ENCODE results near the gene DIP2C. TPM values are rescaled to one million over a fixed set of nuclear protein-coding genes. Genes with fewer than 3 reads are reported as not detected.
"Not testable (repeated sequence)": the region's sequence is repeated elsewhere in the genome, so short reads cannot be mapped to it uniquely, and the experiment has no call there.

Gene DIP2C
- total RNA-seq, 1 donor from 2014 or later: 38.5 TPM

DNA sequence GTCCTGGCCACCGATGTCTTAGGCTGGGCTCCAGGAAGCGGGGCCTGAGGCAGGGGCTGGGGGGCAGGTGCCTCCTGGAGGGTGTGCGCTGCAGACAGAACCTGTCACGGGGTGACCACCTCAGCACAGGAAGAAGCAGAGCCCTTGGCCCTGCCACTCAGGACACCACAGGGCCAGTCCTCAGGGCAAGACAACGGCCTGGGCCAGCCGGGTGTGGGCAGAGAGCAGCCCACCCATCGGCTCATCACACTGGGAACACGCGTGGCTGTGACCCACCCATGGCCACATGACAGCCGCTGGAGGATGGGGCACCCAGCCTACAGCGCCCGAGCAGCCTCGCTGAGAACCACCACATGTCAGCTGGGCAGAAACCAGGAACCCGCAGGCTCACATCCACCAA, 5.9 kb upstream of the DIP2C start:
- DNase-seq (ENCODE audit: low spot score): no peak

DNA sequence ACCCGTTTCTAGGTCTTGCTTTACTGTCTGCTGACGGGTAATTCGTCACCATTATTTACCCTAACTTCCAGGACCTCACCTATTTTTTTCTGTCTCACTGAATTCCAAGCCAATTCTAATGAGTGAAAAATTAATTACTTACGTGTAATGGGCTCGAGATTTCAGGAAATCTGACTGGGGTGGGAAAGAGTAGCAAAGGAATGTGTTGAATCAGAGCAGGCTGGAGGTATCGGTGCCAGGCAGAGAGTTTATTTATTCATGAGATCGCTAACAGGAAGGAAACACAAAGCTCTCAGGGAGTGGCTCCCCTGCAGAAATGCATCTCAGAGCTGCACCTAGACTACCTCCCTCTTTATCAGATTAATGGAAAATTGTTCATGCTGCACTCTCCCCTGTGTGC, 4.0 kb upstream of the DIP2C start:
- no peak for DNase-seq (ENCODE audit: low spot score)

DNA sequence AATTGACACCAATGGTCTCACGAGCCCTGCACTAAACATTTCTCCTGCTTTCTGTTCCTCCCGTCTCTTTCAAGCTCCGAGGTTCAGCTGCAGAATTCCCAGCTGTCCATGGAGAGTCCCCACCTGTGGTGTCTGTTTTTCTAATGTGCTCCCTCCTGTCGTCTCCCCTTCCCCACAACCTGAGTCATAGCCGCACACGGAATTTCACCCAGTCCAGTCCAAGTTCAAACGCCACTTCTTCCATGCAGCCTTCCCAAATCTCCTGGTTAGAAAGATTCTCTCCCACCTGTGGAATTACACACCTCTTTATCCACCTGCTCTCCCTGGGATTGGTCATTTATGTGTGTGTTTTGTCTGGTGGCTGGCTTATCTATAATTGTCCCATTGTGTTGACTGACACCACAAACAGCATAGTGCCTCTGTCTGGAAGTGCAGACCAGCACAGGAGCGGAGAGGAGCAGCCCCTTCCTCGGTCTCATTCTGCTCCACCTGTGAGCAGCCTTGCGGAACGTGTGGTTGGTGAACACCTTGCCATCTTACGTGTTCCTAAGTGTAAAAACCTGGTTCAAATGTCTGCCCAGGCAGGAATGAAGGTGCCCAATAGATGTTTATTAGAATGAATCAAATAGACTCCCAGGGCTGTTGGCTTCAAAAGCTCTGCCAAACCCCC, 3.3 kb upstream of the DIP2C start:
- no peak for DNase-seq (ENCODE audit: low spot score)

DNA sequence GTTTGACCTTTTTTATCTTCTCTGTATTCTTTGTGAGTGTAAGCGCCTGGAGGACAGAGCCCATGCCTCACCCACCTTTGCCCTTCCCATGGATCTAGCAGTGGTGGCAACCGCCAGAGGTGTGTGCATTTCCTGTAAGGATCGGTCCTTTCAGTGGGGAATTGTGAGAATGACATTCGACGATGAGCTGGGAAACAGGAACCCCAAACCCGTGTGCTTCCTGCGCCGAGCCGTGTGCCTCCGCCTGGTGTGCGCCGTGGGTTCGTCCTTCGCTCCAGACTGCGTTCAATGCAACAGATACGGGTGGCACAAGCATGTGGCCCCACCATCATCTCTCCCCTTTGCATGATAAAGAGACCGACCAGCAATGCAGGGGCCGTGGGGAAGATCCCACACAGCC, 1.7 kb upstream of the DIP2C start:
- DNase-seq (ENCODE audit: low spot score): no peak

DNA sequence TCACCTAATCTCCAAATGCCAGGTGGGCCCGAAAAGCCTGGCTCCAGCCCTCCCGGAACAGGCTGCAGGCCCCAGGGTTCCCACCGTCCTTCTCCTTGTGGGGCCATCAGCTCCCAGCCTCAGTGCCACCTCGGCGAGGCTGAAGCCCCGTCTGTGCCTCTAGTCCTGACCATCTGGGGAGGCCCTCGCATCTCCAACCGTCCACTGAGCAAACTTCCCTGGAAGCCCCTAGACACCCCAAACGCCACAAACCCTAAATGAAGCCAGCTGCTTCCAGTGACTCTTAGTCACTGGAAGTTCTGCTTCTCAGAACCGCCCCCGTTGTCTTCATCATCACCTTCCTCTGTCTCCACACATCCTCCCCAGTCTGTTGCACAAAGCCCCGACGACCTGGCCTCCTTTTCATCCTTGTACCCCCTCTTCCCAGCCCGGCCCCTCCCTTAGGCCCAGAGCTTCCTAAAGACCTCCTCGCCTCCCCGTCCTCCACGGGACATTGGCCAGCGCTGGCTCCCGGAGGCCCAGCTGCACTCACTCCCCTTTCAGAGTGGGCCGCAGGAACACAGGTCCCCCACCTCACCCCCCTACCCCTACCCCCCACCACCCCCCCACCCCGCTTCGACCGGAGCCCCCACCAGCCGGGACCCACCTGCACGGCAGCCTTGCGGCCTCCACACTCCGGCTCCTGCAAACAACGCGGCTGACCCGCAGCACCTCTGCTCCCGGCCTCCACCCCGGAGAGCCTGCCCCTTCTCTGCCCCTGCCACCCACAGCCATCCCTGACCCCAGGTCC, 1.1 kb upstream of the DIP2C start:
- no peak for DNase-seq (ENCODE audit: low spot score)

DNA sequence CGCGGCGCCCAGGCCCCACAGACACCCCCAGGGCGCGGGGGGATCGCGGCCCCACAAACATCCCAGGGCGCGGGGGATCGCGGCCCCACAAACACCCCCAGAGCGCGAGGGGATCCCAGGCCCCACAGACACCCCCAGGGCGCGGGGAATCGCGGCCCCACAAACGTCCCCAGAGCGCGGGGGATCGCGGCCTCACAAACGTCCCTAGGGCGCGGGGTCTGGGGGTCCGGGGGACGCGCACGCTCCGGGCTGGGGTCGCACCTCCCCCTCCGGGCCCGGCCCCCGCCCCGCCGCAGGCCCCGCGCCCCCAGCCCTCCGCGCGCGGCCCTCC, 382 bp downstream of the DIP2C start:
- DNase-seq (ENCODE audit: low spot score): no peak

DNA sequence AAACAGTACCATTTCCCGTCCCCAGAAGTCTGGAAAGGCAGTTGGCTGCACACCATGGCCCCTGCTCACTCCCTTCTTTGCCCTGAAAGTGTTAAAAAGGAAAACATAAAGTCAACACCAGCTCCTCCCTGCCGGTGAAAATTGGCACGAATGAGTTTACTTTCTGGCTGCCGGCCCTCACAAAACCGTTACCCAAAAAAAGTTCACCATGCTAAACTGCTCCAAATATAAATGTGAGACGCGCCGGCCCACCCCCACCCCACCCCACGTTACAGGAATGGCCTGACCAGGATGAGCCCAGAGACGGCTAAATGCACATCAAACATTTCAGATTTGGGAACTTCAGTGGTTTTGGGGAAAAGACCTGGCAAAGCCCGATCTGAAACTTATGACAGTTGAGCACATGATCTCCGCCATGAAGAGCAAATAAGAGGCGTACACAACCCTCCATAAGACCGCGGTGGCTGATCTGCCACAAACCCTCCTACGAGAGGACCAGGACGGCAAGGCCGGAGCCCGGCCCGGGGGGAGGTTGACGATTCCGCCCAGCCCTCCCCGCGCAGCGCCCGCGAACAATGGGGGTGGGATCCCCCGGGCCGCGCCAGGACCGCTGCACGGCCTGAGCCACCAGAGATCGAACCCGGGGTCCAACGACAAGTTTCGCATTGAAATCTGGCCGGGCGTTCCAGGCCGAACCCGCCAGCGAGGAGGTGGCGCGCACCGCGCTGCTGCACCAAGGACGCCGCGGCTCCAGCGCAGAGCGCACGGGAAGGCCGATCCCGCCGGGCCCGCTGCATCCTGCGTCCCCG, 952 bp downstream of the DIP2C start:
- no peak for DNase-seq (ENCODE audit: low spot score)

DNA sequence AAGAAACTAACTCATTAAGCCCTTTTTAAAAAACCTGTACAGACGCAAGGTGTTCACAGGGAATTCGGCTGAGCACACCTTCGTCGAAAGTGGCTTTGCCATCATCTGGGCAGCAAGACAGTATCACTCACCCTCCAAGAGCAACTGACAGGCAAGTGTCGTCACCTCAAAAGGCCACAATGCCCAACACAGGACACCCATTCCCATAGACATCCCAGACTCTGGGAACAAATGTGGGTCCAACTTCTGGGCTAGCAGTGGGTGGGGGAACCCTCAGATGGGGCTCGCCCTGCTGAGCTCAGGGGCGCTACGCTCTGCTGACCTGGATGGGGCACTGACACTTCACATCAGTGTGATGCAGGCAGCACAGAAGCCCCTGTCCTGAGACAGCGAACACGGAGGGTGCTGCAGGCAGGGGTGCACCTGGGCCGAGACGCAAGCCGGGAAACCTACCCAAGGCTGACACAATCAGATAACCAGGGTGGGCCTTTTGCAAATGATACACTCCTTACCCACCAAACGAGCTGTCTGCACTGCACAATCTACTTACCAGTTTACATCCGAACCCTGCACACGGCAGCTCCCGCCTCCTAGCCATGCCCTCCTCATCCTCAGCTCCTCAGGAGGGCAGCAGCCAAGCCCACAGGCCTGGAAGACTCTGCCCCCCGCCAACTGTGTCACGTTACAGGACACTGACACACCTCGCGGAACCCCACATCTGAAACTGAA, 1.7 kb downstream of the DIP2C start:
- no peak for DNase-seq (ENCODE audit: low spot score)

DNA sequence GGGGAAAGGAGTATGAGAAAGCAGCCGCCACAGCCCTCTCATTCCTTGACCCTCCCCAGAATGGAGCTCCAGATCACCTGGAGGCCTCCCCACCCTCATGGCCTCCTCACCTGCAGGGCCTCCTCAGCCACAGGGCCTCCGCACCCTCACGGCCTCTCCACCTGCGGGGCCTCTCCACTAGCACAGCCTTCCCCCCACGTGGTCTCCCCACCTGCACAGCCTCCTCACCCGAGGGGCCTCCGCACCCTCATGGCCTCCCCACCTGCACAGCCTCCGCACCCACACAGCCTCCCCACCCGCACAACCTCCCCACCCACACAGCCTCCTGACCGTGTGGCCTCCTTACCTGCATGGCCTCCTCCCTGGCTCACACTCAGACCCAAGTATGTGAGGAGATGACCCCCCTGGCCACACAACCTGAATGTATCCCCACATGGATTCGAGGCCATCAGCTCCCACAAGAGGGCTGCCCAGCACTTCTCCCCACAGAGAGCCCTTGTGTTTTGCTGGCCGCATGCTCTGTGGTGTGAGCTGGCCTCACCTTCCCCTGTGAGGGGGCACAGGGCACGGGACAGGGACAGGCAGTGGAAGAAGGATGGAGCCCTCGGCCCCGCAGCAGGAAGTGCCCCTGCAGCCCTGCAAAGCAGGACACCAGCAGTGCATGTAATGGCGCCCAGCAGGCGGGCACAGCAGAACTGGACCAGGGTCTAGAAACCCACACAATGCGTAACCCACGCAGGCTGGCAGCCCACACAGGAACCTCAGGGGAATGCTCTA, 3.1 kb downstream of the DIP2C start:
- DNase-seq (ENCODE audit: low spot score): no peak

DNA sequence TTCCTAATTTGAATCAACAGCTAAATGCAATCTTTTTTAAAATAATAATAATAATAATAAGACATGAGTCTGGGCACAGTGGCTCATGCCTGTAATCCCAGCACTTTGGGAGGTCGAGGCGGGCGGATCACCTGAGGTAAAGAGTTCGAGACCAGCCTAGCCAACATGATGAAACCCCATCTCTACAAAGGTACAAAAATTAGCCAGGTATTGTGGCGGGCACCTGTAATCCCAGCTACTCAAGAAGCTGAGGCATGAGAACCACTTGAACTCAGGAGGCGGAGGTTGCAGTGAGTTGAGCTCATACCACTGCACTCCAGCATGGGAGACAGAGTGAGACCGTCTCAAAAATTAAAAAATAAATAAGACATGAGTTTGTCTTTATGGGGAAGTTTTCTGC, 3.9 kb downstream of the DIP2C start:
- no peak for DNase-seq (ENCODE audit: low spot score)

DNA sequence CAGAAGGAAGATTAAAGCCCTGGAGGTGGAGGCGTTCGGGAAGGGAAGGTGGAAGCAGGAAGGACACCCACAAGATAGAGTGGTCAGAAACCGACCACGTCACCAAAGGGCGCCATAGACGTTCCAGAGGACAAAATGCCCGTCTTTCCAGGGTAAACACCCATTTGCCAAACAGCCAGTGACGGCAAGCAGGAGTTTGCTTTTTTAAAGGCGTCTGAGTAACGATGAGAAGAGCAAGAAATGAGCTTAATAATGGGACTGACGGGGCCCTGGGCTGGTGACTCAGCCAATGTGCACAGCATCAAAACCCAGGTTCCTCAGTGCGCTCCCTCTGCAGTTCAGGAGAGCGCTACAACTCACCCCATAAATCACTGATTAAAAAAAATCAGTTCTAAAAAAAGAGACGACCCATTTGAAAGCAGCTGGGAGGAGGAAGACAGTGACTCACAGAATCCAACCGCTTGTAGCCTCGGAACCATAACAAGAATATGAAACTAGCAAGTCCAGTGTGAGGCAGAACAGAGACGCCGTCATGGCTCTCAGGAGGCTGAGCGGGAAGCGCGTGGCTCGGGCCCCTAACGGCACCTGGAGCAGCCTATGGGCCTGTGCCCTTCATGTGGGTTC, 5.9 kb downstream of the DIP2C start:
- no peak for DNase-seq (ENCODE audit: low spot score)

DNA sequence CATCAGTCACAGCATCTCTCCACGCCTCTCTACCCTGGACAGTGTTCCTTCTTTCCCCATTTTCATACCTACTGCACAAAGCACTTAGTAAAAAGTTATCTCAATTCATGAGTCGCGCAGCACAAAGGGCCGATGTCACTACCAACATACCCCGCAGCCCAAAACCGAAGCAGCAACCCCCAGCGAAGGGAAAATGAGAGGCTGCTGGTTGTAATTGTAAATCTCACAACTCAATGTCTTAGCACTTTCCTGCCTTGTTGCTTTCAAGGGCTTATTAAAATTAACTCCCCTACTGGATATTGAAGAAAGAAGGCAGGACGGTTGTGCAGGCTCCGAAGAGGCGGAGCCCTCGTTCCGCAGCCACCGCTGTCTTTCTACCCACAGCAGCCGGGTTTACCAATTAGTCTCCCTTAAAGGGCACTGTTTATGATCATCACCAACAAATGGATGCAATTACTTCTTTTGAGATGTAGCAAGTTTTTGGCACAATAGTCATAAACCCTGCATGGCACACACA, 6.5 kb downstream of the DIP2C start:
- DNase-seq (ENCODE audit: low spot score): no peak

DNA sequence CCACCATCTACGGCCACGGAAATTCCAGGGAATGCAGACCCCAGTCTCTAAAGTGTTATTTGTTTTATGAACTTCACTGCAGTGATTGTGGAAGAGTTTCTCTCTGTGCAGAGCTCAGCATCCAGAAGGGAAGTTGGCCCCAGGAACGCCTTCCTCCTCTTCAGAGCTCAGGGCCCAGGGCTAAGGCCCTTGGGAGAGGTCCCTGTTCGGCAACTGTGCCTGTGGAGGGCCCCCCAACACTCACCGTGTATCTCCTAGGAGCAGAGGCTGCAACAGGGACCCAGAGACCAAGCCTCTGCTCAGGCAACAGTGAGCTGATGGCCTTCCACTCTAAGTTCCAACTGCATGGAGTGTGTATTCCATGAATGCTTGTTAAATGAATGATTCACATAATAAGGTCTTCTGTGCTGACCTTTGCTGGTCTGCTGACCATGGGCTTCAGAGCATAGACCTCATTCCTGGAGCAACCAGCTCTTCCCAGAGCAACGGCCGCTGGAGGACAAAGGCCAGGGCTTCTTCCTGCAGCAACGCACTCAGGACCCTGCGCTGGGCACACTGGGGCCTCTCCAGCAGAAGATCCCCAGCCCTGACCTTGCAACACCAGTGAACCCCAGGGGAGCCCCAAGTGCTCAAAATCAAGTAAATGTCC, 7.7 kb downstream of the DIP2C start:
- DNase-seq (ENCODE audit: low spot score): no peak

DNA sequence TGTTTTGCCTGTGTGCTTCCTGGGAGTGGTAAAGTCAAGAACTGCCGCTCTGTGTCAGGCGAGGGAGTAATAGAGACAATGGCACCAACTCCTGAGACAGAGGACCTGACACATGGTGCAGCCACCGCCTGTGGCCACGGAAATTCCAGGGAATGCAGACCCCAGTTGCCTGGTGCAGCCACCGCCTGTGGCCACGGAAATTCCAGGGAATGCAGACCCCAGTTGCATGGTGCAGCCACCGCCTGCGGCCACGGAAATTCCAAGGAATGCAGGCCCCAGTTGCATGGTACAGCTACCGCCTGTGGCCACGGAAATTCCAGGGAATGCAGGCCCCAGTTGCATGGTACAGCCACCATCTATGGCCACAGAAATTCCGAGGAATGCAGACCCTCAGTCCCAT, 8.7 kb downstream of the DIP2C start:
- no peak for DNase-seq (ENCODE audit: low spot score)

DNA sequence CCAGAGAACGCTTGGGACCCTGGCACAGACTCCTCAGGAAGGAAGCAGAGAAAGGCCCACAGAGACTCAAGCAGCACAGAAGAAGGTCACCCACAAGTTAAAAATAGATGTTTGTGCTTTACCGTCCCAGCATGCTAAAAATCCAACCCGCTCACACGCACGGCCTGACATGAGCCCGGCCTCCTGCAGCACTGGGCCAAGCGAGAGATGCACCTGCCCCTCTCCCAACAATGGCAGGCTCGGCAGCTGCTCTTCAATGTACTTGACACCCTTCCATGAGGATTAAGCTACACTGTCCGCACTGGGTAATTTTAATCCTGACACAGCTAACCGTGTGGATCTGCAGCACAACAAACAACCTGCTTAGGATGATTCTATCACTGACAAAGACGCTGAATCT, 9.3 kb downstream of the DIP2C start:
- DNase-seq (ENCODE audit: low spot score): no peak

DNA sequence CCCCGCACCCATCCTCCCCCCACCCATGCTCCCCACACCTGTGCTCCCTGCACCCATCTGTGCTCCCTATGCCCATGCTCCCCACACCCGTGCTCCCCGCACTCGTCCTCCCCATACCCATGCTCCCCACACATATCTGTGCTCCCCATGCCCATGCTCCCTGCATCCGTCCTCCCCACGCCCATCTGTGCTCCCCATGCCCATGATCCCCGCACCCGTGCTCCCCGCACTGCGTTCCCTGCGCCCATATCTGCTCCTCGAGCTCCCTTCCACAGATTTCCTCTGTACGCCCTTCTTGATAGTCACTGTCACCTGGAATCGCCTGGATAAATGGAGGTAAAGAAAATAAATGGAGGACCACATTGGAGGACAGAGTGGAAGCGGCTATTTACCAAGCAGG, 9.9 kb downstream of the DIP2C start:
- DNase-seq (ENCODE audit: low spot score): no peak

DNA sequence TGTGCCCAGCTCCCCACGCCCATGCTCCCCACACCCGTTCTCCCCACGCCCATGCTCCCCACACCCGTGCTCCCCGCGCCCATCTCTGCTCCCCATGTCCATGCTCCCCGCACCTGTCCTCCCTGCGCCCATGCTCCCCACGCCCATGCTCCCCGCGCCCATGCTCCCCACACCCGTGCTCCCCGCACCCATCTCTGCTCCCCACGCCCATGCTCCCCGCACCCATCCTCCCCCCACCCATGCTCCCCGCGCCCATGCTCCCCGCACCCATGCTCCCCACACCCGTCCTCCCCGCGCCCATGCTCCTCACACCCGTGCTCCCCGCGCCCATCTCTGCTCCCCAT, 10.8 kb downstream of the DIP2C start:
- DNase-seq (ENCODE audit: low spot score): not testable (repeated sequence)

DNA sequence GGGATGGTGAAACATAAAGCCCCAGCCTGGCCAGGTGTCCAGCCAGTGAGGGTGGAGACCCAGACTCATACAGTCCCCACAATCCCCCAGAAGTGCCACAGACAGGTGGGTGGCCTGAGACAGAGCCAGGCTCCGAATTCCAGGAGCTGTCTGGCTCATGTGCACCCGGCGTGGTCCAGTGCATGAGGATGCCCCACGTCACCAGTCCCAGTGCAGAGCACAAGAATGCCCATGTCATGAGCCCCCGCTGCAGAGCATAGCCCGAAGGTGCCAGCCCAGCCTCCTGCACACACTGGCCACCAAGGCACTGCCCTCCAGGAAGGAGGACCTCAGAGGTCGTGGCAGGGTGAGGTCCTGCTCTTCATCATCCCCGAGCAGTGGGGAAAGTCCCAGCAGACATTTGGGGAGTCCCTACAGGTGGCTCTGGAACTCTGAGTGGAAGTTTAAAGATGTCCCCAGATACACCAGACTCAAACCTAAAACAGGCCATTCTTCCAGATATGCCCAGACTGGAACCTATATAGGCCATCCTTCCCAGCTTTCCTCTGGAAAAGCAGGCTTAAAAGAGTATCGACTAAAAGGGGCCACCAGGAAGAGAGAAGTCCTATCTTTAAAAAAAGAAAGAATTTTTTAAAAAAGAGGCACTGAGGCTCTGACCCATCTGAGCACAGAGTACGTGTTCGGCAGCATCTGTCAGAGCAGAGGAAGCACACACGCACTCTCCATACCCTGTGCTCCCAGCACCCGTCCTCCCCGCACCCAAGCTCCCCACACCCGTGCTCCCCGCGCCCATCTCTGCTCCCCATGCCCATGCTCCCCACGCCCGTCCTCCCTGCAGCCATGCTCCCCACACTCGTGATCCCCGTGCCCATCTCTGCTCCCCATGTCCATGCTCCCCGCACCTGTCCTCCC, 11.5 kb downstream of the DIP2C start:
- DNase-seq (ENCODE audit: low spot score): no peak

DNA sequence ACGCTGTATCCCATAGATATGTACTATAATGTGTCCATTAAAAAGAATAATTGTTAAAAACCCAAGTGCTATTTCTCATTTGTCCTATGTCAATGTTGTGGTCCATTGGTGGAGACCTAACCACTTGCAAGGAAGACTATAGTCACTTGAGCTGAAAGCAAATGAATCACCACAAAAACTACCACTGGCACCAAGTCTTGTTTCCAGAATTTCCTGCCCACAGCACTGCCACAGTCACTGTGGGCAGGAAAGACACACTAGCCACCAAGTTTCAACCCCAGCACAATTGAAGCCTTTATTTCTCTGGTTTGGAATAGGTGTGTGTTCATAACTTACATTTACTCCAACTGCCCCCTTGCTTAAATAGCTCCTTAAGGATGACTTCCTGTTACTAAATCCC, 12.4 kb downstream of the DIP2C start:
- DNase-seq (ENCODE audit: low spot score): no peak
